Measurements from ENCODE around the gene MTG2.

MTG2 gene

GRCh38 chr20:62163986-62164762, 18.7 kb upstream of the MTG2 start:
- DNase-seq: no peak

- no peak for DNase-seq
Observed at GRCh38 chr20:62164879-62165761, 17.7 kb upstream of the MTG2 start.

- DNase-seq: no peak
Observed at GRCh38 chr20:62165762-62166399, 16.9 kb upstream of the MTG2 start.

GRCh38 chr20:62167474-62167873, 15.4 kb upstream of the MTG2 start:
- no peak for DNase-seq

GRCh38 chr20:62168061-62168460, 14.8 kb upstream of the MTG2 start:
- DNase-seq: no peak

GRCh38 chr20:62168890-62169435, 13.9 kb upstream of the MTG2 start:
- no peak for DNase-seq

GRCh38 chr20:62170536-62170935, 12.3 kb upstream of the MTG2 start:
- DNase-seq: no peak

- DNase-seq: no peak
Observed at GRCh38 chr20:62171245-62171644, 11.6 kb upstream of the MTG2 start.

- DNase-seq: no peak
Observed at GRCh38 chr20:62172666-62173065, 10.2 kb upstream of the MTG2 start.

GRCh38 chr20:62174021-62174804, 8.6 kb upstream of the MTG2 start:
- DNase-seq: no peak

GRCh38 chr20:62174870-62175624, 7.8 kb upstream of the MTG2 start:
- no peak for DNase-seq

GRCh38 chr20:62175711-62176110, 7.1 kb upstream of the MTG2 start:
- no peak for DNase-seq

GRCh38 chr20:62176866-62177265, 6.0 kb upstream of the MTG2 start:
- no peak for DNase-seq

- DNase-seq: no peak
Observed at GRCh38 chr20:62177307-62177706, 5.5 kb upstream of the MTG2 start.

GRCh38 chr20:62178316-62179161, 4.3 kb upstream of the MTG2 start:
- no peak for DNase-seq

- no peak for DNase-seq
Observed at GRCh38 chr20:62179162-62179504, 3.7 kb upstream of the MTG2 start.

GRCh38 chr20:62181808-62182207, 1.0 kb upstream of the MTG2 start:
- no peak for DNase-seq

GRCh38 chr20:62183426-62184142, 756 bp downstream of the MTG2 start:
- no peak for DNase-seq

GRCh38 chr20:62186096-62186426, 3.2 kb downstream of the MTG2 start:
- DNase-seq: no peak
